Measurements from ENCODE around the gene BBS5.

Gene BBS5

DNA sequence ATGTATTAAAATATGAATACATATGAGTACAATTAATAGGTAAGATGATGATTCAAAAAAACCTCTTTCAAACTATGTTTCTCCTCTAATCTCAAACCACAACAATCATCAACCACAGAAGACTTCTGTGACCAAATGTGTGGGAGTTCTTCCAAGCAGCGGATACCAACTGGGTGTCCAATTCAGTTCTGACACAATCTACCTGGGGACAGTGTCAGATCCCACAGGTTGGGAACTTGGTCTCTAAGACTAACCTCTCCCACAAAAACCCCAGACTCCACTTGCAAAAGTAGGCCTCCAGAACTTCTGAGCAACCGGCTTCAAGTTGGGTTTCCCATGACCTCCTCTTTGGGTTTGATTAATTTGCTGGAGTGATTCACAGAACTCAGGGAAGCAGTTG lies 67.5 kb downstream of the BBS5 start:
- DNase-seq (ENCODE audit: low read depth in 2 of 2), result no peak
